Naive B cell (primary cell): ENCODE measurements around the gene ANXA1. TPM values are rescaled to one million over a fixed set of nuclear protein-coding genes. Genes with fewer than 3 reads are reported as not detected.

Experiments used
- ATAC-seq, 2 donors: fragments of 150-1000 bp; cut with Tn5 transposase; 2 replicates each; pipeline ENCODE4 v1.10.0; 2021; ENCODE audit warnings: low read depth in 2 of 2, mild to moderate bottlenecking in 2 of 2, moderate library complexity in 2 of 2
- DNase-seq: peaks from one replicate; pipeline ENCODE4 v3.0.0; 2022
- H3K27ac Mint-ChIP-seq, 6 donors: one replicate each; pipeline ENCODE4 v1.8.0; 2020 to 2022; ENCODE audit warnings: mild to moderate bottlenecking in 6 of 6, mixed read lengths in 6 of 6, moderate library complexity in 5 of 6, inconsistent platforms in 2 of 6
- H3K27me3 Mint-ChIP-seq, 3 donors: one replicate each; pipeline ENCODE4 v1.8.0; 2021 to 2022; ENCODE audit warnings: mixed read lengths in 3 of 3, mild to moderate bottlenecking in 1 of 3
- H3K36me3 Mint-ChIP-seq, 2 donors: one replicate each; pipeline ENCODE4 v1.8.0; 2020 to 2022; ENCODE audit warnings: mixed read lengths in 2 of 2, inconsistent platforms in 1 of 2, mild to moderate bottlenecking in 1 of 2
- H3K4me1 Mint-ChIP-seq, 3 donors: one replicate each; pipeline ENCODE4 v1.8.0; 2020 to 2022; ENCODE audit warnings: mixed read lengths in 3 of 3, inconsistent platforms in 1 of 3, mild to moderate bottlenecking in 1 of 3, moderate library complexity in 1 of 3
- H3K4me3 Mint-ChIP-seq, 8 donors: one replicate each; pipeline ENCODE4 v1.8.0; 2020 to 2022; ENCODE audit warnings: mild to moderate bottlenecking in 8 of 8, mixed read lengths in 8 of 8, moderate library complexity in 8 of 8, inconsistent platforms in 2 of 8
- H3K9me3 Mint-ChIP-seq, 7 donors: one replicate each; pipeline ENCODE4 v1.8.0; 2020 to 2022; ENCODE audit warnings: mixed read lengths in 7 of 7, mild to moderate bottlenecking in 5 of 7, inconsistent platforms in 2 of 7, moderate library complexity in 1 of 7
- polyA plus RNA-seq, 6 donors: library from polyadenylated mRNA; unstranded; fragments of 300-500 nt; fragmentation: Illumina TruSeq; gene quantifications; one replicate each; pipeline ENCODE4 v1.2.3, GENCODE V29; 2021; ENCODE audit warnings: low read depth in 6 of 6

The ANXA1 gene
- polyA plus RNA-seq, 6 donors from 2014 or later = 0.50 to 5.1 (median 2.6) TPM

DNA sequence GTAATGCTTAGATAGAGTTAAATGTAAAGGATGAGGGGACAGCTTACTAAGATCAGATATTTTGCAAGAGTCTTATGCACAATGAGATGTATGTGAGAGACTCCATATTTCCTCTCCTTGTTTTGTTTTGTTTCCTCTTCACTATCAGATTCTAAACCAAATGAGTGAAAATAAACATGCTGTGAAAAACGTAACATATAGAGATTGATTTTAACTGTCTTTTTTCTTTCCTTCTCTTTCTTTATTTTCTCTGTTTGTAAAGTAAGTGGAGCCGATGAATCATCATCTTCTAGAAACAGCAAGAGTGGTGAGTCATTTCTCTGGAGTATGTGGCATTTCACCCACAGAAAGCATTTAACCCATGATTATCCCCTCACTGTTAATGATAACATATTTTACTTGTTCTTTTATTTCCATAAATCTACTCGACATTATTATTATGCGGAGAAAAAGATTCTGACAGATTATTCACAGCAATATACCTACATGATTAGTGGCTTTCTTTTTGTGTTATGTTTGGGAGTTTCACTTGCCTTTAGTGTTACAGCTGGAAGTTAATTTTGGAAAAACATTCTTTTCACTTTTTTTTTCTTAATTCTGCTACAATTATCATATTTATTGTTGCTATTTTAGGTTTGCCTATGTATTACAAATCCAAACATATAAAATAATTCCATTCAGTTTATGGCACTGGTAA is 2.1 kb upstream of the ANXA1 start:
- ATAC-seq = no peak
- Mint-ChIP-seq H3K36me3 (no peaks in the 10 kb centered on the region), H3K4me3 (no peak overlapping the region), H3K27ac (peak overlapping the region in 1 of 6 donors; percentile 72), H3K27me3 (peaks cover 0 to 8% (median 7%) of the 10 kb centered on the region in 3 donors), H3K4me1 (peaks cover 5 to 12% (median 12%) of the 10 kb centered on the region in 3 donors), H3K9me3 (peaks cover 0 to 3% (median 0%) of the 10 kb centered on the region in 7 donors)
- no peak for DNase-seq

DNA sequence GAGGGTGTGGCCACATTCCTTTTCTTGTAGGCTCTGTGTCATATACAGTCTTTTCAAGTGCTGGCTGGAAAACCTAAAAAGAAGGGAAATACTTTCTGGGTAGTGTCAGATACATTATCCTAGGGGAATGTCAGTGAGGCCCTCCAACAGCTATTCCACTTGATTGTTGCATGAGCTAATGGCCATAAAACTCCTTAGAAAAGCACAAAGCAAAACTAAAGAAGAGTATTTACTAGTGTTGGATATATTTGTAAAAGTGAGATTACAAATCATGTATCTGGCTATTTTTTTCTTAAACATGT is 829 bp downstream of the ANXA1 start:
- Mint-ChIP-seq H3K27me3 (peaks cover 0 to 13% (median 10%) of the 10 kb centered on the region in 3 donors), H3K36me3 (no peaks in the 10 kb centered on the region), H3K4me1 (peaks cover 5 to 10% (median 10%) of the 10 kb centered on the region in 3 donors), H3K27ac (no peak overlapping the region), H3K9me3 (peaks cover 0 to 3% (median 0%) of the 10 kb centered on the region in 7 donors), H3K4me3 (no peak overlapping the region)
- ATAC-seq = no peak
- DNase-seq = no peak

GRCh38 chr9:73152953-73153352 is 1.3 kb downstream of the ANXA1 start:
- Mint-ChIP-seq H3K4me3 (no peak overlapping the region), H3K36me3 (no peaks in the 10 kb centered on the region), H3K4me1 (peaks cover 4 to 6% (median 5%) of the 10 kb centered on the region in 3 donors), H3K27me3 (peaks cover 0 to 13% (median 10%) of the 10 kb centered on the region in 3 donors), H3K9me3 (peaks cover 0 to 2% (median 0%) of the 10 kb centered on the region in 7 donors), H3K27ac (no peak overlapping the region)
- no peak for ATAC-seq
- DNase-seq = no peak

GRCh38 chr9:73153793-73154227 is 2.1 kb downstream of the ANXA1 start:
- Mint-ChIP-seq H3K27me3 (peaks cover 0 to 13% (median 10%) of the 10 kb centered on the region in 3 donors), H3K9me3 (no peaks in the 10 kb centered on the region), H3K4me3 (no peak overlapping the region), H3K27ac (peak overlapping the region in 1 of 6 donors; percentile 38), H3K4me1 (no peaks in the 10 kb centered on the region), H3K36me3 (no peaks in the 10 kb centered on the region)
- DNase-seq (no peak), ATAC-seq (no peak)

- ATAC-seq (no peak), DNase-seq (no peak)
- no peaks in the 10 kb centered on the region for H3K4me1 Mint-ChIP-seq
- H3K4me3 Mint-ChIP-seq = no peak overlapping the region
- H3K9me3 Mint-ChIP-seq = no peaks in the 10 kb centered on the region
- peaks cover 0 to 13% (median 10%) of the 10 kb centered on the region in 3 donors for H3K27me3 Mint-ChIP-seq
- no peak overlapping the region for H3K27ac Mint-ChIP-seq
- H3K36me3 Mint-ChIP-seq = no peaks in the 10 kb centered on the region
These were observed 2.6 kb downstream of the ANXA1 start for GRCh38 chr9:73154271-73154670.

- ATAC-seq (no peak), DNase-seq (no peak)
- peaks cover 0 to 13% (median 10%) of the 10 kb centered on the region in 3 donors for H3K27me3 Mint-ChIP-seq
- no peak overlapping the region for H3K4me3 Mint-ChIP-seq
- no peaks in the 10 kb centered on the region for H3K4me1 Mint-ChIP-seq
- H3K36me3 Mint-ChIP-seq = no peaks in the 10 kb centered on the region
- H3K9me3 Mint-ChIP-seq = no peaks in the 10 kb centered on the region
- H3K27ac Mint-ChIP-seq = no peak overlapping the region
These were observed 3.1 kb downstream of the ANXA1 start for GRCh38 chr9:73154722-73155121.

- DNase-seq = no peak
- Mint-ChIP-seq H3K4me1 (no peaks in the 10 kb centered on the region), H3K4me3 (no peak overlapping the region), H3K27ac (no peak overlapping the region), H3K36me3 (no peaks in the 10 kb centered on the region), H3K27me3 (peaks cover 0 to 13% (median 10%) of the 10 kb centered on the region in 3 donors), H3K9me3 (no peaks in the 10 kb centered on the region)
- no peak for ATAC-seq
These were observed 3.7 kb downstream of the ANXA1 start for GRCh38 chr9:73155377-73155776.

- H3K4me1 Mint-ChIP-seq = no peaks in the 10 kb centered on the region
- DNase-seq (no peak), ATAC-seq (no peak)
- H3K27ac Mint-ChIP-seq = no peak overlapping the region
- H3K36me3 Mint-ChIP-seq = no peaks in the 10 kb centered on the region
- no peaks in the 10 kb centered on the region for H3K9me3 Mint-ChIP-seq
- H3K4me3 Mint-ChIP-seq = no peak overlapping the region
- peaks cover 0 to 13% (median 10%) of the 10 kb centered on the region in 3 donors for H3K27me3 Mint-ChIP-seq
These were observed 4.6 kb downstream of the ANXA1 start for GRCh38 chr9:73155968-73156864.

DNA sequence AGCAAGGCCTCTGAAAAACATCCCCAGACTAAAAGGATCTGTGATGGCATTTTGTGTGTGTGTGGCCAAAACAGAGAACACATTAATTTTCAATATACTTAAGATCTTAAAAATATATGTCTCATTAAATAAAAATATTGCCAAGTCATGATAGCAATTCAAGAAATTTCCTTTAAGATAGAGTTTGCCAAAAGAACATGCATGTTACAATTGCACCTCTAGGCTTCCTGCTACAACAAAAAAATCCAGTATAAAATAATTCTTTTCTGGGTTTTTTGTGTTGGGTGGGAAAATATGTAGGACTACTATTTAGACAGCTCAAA is 5.2 kb downstream of the ANXA1 start:
- Mint-ChIP-seq H3K9me3 (no peaks in the 10 kb centered on the region), H3K27ac (no peak overlapping the region), H3K36me3 (no peaks in the 10 kb centered on the region), H3K27me3 (peaks cover 0 to 13% (median 10%) of the 10 kb centered on the region in 3 donors), H3K4me1 (no peaks in the 10 kb centered on the region), H3K4me3 (no peak overlapping the region)
- ATAC-seq = no peak
- DNase-seq = no peak

GRCh38 chr9:73157811-73158210 is 6.1 kb downstream of the ANXA1 start:
- H3K9me3 Mint-ChIP-seq = no peaks in the 10 kb centered on the region
- ATAC-seq (no peak), DNase-seq (no peak)
- no peaks in the 10 kb centered on the region for H3K4me1 Mint-ChIP-seq
- no peaks in the 10 kb centered on the region for H3K36me3 Mint-ChIP-seq
- H3K27me3 Mint-ChIP-seq = peaks cover 0 to 13% (median 10%) of the 10 kb centered on the region in 3 donors
- H3K27ac Mint-ChIP-seq = no peak overlapping the region
- H3K4me3 Mint-ChIP-seq = no peak overlapping the region

DNA sequence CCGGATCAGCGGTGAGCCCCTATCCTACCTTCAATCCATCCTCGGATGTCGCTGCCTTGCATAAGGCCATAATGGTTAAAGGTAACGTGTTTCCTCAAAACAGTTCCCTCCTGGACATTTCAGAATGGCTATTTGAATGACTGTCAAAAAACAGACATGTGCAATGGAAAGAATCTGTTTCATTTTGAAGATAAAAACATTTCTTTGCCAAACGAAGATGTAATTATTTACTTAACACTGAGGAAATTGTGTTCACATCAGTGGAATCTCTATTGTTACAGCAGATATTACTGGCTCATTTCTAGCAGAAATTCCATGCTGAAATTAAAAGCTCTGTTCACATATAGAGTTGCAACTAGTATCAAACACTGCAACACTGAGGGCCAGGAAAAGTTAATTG is 7.1 kb downstream of the ANXA1 start:
- H3K36me3 Mint-ChIP-seq = no peaks in the 10 kb centered on the region
- ATAC-seq = no peak
- H3K4me1 Mint-ChIP-seq = no peaks in the 10 kb centered on the region
- H3K27me3 Mint-ChIP-seq = peaks cover 0 to 11% (median 7%) of the 10 kb centered on the region in 3 donors
- H3K27ac Mint-ChIP-seq = no peak overlapping the region
- no peak for DNase-seq
- H3K9me3 Mint-ChIP-seq = no peaks in the 10 kb centered on the region
- H3K4me3 Mint-ChIP-seq = no peak overlapping the region

DNA sequence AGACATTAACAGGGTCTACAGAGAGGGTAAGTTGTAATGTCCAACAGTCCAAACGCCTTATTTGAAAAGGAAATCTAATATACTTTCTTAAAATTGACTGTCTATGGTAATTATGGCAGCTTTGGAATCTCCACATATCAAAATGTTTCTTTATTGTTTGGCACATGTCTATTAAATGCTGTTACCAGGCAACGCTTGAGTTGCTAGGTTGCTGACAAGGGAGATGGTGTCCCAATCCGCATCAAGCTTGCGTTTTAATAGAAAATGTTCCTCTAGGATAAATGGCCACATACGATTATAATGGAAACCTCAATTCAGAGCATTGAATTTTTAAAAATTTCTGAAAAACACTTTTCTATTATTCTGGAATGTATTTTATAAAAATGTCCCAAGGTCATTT is 9.2 kb downstream of the ANXA1 start:
- DNase-seq = no peak
- no peak overlapping the region for H3K27ac Mint-ChIP-seq
- no peaks in the 10 kb centered on the region for H3K9me3 Mint-ChIP-seq
- no peaks in the 10 kb centered on the region for H3K36me3 Mint-ChIP-seq
- ATAC-seq = no peak
- no peak overlapping the region for H3K4me3 Mint-ChIP-seq
- no peaks in the 10 kb centered on the region for H3K27me3 Mint-ChIP-seq
- no peaks in the 10 kb centered on the region for H3K4me1 Mint-ChIP-seq

- no peak for DNase-seq
These were observed 11.5 kb downstream of the ANXA1 start for GRCh38 chr9:73162987-73163768.

More at GRCh38 chr9:73162987-73163768, 11.5 kb downstream of the ANXA1 start:
- Mint-ChIP-seq H3K36me3 (no peaks in the 10 kb centered on the region), H3K4me3 (no peak overlapping the region), H3K9me3 (no peaks in the 10 kb centered on the region), H3K27me3 (no peaks in the 10 kb centered on the region), H3K27ac (no peak overlapping the region), H3K4me1 (peaks cover 0 to 5% (median 2%) of the 10 kb centered on the region in 3 donors)
- ATAC-seq = peak in 1 of 2 donors; percentile 18
